Esophagus squamous epithelium (tissue), 5 donors: ENCODE data around the gene ALDH3A2. TPM values are rescaled to one million over a fixed set of nuclear protein-coding genes. Genes with fewer than 3 reads are reported as not detected.

Experiments used
- DNase-seq: peaks from one replicate; lab custom pipeline; 2025; lab: John Stamatoyannopoulos, UW
- H3K27ac ChIP-seq, 4 donors: fragments of 200-600 bp; sonication (generic); one replicate each; pipeline ENCODE4 v1.5.1; 2016 to 2019; ENCODE audit warnings: mild to moderate bottlenecking in 1 of 4
- H3K27me3 ChIP-seq, 4 donors: fragments of 200-600 bp; sonication (generic); 1 replicate in 3 of 4; 2 replicates in 1 of 4; pipeline versions ENCODE4 v1.5.1 to v1.6.0; 2017 to 2021; ENCODE audit warnings: antibody characterized with exemption in 1 of 4
- H3K36me3 ChIP-seq, 3 donors: fragments of 200-600 bp; sonication (generic); one replicate each; pipeline ENCODE4 v1.5.1; 2016 to 2019
- H3K4me1 ChIP-seq, 3 donors: fragments of 200-600 bp; sonication (generic); one replicate each; pipeline ENCODE4 v1.5.1; 2017 to 2019
- H3K4me3 ChIP-seq, 4 donors: fragments of 200-600 bp; sonication (generic); 1 replicate in 3 of 4; 2 replicates in 1 of 4; pipeline ENCODE4 v1.5.1; 2016 to 2019; ENCODE audit warnings: mild to moderate bottlenecking in 2 of 4, moderate library complexity in 1 of 4
- H3K9me3 ChIP-seq, 3 donors: fragments of 200-600 bp; sonication (generic); one replicate each; pipeline ENCODE4 v1.5.1; 2016 to 2019
- CTCF ChIP-seq, 6 experiments: fragments of 450-650 bp in 4 of 6; fragments of 200-600 bp in 2 of 6; sonication (generic) in 2 of 6; IDR thresholded peaks; one replicate each; pipeline ENCODE4 v1.5.1; 2016 to 2019; ENCODE audit warnings: antibody characterized with exemption in 6 of 6, mild to moderate bottlenecking in 4 of 6, moderate library complexity in 4 of 6
- POLR2A ChIP-seq, 4 donors: fragments of 450-650 bp; IDR thresholded peaks; one replicate each; pipeline ENCODE4 v1.6.1; 2017; ENCODE audit warnings: antibody characterized with exemption in 4 of 4, mild to moderate bottlenecking in 4 of 4, moderate library complexity in 3 of 4
- WGBS, 2 donors: methylation state at CpG; one replicate each; pipeline ENCODE4 v1.1.5; 2018; 5-methylcytosine and 5-hydroxymethylcytosine counted together
- intact Hi-C: fragments of 100-400 bp; cut with DNase I; formaldehyde crosslinking; loops from one replicate; pipeline ENCODE4 v1.15.0; 2022
- small RNA-seq, 4 donors: library from RNA; depleted of rRNA; stranded (forward); fragments of <200 nt; gene quantifications; one replicate each; pipeline ENCODE3, GENCODE V24; 2016
- total RNA-seq, 4 donors: library from RNA; depleted of rRNA; stranded (reverse); fragments of >200 nt; gene quantifications; one replicate each; pipeline ENCODE4 v1.1.0, GENCODE V29; 2016
- donor health status: DM: yes; HTN: yes; CAD: no.

The ALDH3A2 gene
- total RNA-seq, 4 donors from 2014 or later, result 169 to 351 (median 305) TPM

GRCh38 chr17:19726631-19727376 is 78.3 kb downstream of the ALDH3A2 start:
- Histone ChIP-seq H3K4me3 (no peak overlapping the region), H3K27ac (peak overlapping the region; percentile 87 to 97 (median 88)), H3K27me3 (no peaks in the 10 kb centered on the region), H3K4me1 (peaks cover 42 to 85% (median 59%) of the 10 kb centered on the region in 3 donors), H3K36me3 (no peaks in the 10 kb centered on the region), H3K9me3 (no peaks in the 10 kb centered on the region)
- intact Hi-C loops, result no loop called here
- DNase-seq, result no peak
- TF ChIP-seq CTCF (IDR thresholded peaks at IDR 0.05) (no peak), POLR2A (IDR thresholded peaks at IDR 0.05) (no peak)
- WGBS, 2 donors, result 43 to 59% methylated on average over 7 of the region's 7 CpGs

Small RNA genes within 50 kb of the gene (small RNA-seq; reads per million reads assigned to genes)
- 0 reads per million in 4 donors for gene NMTRQ-TTG12-1
- 0 reads per million in 4 donors for gene RF00322

Other genes with a start within 250 kb of the ALDH3A2 start
- 1 to 10 TPM in 1 of 4 donors, under 1 TPM in 2, not detected in 1; 0.45 to 1.5 (median 0.92) TPM for gene RNF112, start 237.5 kb upstream of the ALDH3A2 start, total RNA-seq
- gene SLC47A1, start 114.9 kb upstream of the ALDH3A2 start, total RNA-seq, result 1 to 10 TPM; 3.9 to 7.8 (median 7.3) TPM
- gene SLC47A2, start 67.8 kb downstream of the ALDH3A2 start, total RNA-seq, result 1 to 10 TPM in 1 of 4 donors, under 1 TPM in 2, not detected in 1; 0.56 to 2.2 (median 0.76) TPM
- gene ALDH3A1, start 99.5 kb downstream of the ALDH3A2 start, total RNA-seq, result 1,000 to 10,000 TPM in 1 of 4 donors, 100 to 1,000 TPM in 3; 480 to 2,454 (median 606) TPM
- 10 to 100 TPM in 1 of 4 donors, 1 to 10 TPM in 3; 6.0 to 17.4 (median 8.2) TPM for gene ULK2, start 219.2 kb downstream of the ALDH3A2 start, total RNA-seq